GM04504 (cell line): Measurements from ENCODE around the gene PTPRE.

Source experiments
- DNase-seq: peaks from one replicate; pipeline ENCODE4 v3.0.0-alpha.2; 2012; ENCODE audit warnings: low read depth

The PTPRE gene

DNA sequence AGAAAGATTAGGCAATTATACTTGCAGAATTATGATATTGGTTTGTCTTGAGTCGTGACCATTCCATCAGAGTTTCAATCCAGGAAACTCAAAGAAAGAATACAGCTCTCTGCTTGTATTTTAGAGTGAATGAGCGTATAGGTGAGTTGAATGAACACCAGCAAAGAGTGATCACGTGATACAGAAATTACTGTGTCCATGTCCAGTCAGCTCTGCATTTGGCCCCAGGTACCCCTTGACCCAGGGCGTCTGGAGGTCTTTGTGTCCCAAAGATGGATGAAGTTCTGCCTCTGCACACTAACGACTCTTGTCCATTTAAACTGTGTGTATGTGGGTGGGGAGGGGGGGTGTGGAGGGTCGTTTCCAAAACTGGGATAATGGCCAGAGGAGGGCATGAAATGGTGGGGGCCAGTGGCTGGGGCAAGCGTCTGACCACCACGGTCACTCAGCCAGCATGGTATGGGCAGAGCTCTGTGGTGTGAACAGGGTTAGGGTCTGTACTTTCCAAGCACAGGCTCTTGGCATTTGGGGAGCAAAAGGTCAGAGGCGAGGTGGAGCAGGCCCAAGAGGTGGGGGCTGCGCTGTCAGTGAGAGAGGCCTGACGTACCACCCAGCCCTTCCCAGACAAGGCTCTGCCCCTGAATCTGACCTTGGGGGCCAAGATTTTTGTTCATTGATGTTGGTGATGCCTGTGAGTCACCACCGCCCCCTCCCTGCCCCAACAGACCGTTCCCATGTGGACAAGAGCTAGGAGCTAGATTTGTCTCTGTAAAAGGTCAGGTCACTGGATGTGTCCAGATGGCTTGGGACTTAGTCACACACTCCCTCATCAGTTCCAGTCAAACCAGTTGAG, 1.4 kb downstream of the PTPRE start:
- peak; percentile 52 for DNase-seq

DNA sequence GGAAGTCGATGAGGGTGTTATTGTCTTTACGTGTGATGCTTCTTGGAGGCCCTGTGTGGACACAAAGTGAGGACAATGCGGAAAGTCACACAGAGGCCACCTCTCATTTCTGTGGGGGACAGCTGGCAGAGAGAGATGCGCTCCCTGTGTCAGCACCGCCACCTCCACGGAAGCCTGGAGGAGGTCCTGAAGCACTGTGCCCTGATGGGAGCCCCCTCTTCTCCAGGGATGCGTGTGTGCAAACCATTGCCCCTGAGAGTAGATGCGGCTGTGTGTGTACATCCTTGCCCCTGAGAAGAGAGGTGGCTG, 2.0 kb downstream of the PTPRE start:
- DNase-seq: no peak

DNA sequence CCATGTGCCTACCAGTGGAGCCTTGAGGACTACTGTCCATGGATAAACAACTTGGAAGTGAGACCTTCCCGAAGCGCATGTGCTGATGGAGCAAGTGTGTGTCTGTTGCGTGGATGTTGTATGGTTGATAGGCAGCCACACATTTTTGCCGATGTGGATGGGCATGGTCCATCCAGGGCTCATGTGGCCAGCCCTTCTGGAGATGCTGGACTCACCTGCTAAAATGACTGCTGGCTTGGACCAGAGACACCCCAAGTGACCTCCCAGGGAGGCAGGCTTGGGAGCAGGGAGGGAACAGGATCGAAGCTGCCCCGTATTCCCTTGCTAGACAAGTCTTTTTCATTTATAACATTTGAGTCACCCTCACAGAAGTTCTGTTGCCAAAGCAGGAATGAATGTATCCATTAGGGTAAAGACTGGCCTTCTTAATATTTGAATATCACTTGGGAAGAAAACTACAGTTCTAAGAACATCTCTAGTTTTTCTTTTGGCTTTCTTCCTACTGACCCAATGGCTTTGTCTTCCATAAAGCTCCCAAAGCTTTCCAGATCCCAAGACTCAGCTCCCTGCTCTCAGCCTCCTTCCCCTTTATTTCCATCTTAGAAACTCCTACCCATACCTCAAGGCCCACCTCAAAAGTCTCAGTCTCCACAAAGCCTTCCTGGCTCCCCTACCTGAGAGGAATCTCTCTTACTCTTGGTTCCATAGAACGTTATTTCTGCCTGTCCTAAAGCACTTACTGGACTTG, 3.0 kb downstream of the PTPRE start:
- DNase-seq: no peak

DNA sequence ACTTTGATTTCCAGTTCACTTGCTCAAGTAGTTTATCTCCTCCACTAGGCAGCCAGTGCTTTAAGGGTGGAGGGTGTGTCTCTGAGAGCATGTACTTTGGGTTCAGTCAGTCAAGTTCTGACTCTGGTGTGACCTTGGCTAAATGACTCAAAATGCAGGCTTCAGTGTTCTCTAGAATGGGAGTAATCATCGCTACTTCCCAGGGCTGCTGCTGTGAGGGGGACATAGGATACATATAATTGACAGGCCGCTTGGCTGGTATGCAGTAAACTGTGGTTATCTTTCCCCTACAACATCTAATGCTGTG, 3.5 kb downstream of the PTPRE start:
- DNase-seq: no peak

DNA sequence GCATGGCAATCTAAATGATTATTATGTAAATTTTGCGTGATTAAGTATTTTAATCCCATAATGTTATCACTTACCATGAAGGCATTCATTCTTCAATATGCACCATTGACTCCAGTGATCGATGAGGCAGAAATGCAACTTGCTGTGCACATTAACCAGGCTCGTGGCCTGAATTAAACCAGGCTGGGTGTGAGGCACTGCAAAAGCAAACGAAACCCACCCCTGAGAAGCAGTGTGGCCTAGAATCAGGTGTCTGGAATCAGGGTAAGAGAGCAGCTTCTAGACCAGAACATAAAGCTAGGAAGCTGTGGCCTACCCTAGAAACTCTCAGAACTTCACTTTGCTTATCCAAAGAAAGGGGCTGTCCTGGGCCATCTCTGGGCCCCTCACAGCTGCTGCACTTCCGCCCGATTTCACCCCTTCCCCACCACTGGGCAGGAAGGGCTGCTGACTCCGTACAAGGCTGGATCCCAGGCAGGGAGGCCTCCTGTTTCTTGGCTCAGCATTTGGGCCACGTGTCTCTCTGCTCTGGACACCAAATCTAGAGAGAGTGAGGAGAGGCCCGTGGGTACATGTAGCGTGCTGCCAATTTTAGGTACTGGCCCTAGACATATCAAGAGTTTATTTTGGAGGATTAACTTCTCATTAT, 4.4 kb downstream of the PTPRE start:
- DNase-seq: no peak

DNA sequence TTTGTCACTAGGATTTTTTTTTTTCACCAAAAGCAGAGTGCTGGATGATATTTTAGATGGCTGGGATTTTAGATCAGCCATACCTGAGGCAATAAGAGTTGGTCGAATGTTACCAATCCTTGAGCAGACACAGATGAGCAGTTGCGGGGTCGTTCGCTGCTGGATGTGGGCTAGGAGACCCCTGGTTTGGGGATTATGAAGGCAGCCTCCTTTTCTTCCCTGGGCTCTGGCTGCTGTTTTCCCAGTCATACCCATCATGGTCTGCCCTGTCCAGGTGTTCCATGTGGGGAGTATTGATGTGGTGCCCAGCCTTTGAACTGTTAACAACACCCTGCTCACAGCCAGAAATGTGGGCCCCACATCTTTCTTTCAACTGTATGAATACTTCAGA, 5.0 kb downstream of the PTPRE start:
- DNase-seq: no peak

DNA sequence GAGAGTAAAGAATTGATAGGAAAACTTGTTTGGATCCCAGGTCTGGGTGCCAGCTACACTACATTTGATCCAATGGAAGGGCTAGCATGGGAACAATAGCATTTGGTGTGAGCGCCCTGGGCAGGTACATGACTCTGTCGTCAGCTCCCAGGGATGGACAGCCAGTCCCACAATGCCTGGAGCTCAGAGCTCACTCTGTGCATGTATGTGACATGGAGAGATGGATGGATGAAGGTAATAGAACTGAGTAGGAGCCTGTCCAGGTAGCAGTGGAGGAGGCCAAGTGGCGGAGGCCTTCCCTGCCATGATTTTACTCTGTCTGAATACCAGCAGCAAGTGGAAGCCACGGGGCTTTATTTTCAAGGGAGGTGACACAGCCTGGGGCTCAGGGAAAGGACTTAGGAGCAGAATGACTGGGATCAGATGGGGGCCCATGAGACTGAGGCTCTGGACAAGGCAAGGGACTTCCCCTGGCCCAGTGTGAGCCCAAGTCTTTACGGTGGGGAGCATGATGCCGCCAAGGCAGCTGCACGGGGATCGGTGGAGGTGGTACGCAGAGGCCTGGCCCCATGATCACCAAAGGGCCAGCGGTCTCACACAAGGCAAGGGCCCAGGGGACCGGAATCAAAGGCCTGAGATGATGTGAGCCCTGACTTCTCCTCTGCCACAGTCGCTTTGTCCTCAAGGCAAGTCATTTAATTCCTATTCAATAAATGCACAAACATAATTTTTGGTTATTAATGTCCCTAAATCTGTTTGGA, 5.9 kb downstream of the PTPRE start:
- no peak for DNase-seq

DNA sequence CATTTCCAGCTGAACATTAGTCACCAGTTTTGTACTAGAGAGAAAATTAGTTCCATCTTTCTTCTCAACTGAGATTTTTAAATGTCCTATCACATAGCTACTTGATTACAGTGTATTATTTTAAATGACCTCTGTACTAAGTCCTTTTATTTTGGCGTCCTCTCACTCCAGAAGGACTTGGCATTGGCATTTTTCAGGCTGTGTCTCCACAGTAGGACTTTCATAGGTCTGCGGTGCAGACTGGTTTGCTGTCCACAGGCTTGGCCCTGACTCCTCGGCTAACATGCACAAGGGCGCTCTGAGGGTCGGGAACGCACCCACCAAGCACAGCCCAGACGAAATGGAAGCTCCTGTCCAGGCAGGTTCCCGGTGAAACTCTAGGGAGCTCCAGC, 6.5 kb downstream of the PTPRE start:
- DNase-seq: no peak

DNA sequence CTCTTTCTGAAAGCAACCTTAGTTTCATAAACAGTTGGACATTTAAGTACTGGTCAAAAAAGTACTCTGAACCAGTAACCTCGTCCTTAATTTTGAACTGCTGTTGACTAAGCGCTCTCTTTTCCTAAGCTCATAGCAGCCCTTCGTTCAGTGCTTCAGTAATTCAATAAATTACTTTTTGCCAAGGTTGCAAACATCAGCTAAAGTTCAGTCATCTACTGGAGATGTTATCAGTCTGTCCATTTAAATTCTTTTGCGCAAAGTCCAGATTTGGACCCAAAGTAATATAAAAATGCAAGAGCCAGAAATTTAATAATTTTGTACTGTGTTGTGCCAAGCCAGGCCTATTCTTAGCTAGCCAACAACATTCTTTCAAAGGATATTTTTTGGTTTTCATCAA, 8.4 kb downstream of the PTPRE start:
- no peak for DNase-seq

DNA sequence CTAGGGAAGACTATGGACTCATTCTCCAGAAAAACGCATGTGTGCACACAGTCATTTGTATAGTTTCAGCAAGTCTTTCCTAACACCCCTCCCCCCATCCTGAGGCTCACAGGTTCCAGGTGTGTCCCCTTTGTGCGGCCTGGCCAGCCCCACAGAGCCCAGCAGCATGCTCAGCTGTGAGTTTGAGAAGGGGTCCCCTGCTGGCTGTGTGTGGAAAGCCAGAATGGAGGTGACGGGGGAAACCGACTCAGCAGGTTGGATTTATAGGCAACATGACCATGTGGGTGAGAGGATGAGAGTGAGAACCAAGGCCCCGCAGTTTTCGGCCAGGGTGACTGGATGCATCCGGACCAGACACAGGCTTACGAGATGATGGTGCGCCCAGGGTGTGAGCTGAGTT, 9.9 kb downstream of the PTPRE start:
- DNase-seq: no peak

DNA sequence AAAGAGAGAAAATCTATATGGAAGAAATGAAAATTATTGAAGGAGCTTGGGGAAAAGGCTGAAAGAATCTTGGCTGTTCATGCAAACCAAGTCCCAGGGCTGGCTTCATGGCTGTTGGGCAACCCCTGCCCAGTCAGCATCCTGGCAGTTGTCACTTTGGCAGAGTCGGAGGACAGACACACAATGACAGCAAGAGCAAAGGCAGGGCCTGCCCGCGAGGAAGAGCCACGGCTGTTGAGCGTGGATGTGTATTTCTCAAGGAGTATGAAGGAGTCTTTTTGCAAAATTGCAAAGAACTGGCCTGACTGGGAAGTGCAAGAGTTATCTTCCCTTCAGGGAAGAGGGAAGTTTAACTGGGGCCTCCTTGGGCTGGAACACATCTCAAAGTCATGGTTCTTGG, 11.7 kb downstream of the PTPRE start:
- DNase-seq: no peak

DNA sequence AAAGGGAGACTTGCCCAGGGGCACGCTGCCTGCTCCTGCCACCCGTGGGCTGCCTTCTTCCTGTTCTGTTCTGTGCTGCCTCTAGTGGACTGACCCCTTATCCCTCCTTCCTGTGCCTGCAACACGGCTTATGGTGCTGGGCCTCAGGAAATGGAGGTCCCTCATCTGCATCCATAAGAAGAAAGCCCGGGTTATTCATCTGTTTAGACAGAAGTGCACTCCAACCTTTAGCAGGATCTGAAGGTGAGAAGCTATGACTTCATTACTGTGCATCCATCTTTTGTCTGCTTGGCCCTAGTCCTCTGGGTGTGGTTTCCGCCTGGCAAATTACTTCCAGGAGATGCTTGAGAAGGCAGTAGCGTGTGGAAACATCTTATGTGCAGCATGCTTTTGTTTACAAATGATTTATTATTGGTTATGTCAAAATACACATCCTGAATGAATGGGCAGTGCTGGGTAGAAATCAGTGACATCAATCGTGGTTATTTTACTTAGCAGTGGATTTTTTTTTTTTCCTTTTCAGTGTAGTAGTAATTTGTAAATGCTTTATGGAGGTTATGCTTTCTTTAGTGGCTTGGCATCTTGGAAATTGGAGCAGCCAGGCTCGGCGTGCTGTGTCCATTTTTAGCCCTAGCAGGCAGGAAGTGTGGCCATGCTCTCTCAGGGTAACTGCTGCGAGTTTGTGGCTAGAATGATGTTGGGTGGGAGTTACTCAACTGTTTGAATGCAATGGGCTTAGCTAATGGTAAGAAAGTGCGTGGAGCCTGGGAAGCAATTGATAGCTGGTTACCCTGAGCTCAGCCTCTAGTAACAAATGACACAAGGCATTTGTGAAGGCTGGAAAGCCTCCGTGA, 12.7 kb downstream of the PTPRE start:
- peak; percentile 79 for DNase-seq

DNA sequence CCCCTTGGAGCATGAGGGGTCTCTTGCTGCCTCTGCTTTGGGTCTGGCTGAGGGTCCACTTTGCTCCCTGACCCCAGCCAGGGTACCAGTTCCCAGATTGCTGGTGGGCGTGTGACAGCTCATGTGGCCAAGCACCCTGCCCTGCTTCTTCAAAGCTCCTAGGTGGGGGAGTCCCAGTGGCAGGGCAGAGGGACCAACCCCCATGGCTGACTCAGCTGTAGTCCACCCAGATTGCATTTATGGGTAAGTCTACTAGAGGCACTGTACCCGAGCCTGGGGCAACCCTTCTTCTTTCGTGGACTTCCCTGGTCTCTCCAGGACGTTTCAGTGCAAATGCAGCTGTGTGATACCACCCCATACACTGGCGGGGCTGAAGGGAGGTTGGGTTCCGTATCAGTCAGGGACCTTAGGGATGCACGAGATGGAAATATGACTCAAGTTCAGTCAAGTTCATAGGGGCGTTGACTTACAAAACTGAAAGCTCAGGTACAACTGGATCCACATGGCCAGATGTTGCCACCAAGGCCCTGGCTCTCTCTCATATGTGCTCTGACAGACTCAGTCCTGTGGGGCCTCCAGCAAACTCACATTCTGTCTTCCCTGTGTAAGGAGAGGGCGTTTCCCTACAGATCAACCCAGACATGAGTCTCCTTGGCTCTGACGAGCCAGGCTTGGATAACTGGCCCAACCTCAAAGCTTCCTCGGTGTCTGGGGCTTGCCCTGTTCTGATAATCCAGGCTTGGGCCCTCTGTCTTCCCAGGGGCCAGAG, 13.6 kb downstream of the PTPRE start:
- no peak for DNase-seq

DNA sequence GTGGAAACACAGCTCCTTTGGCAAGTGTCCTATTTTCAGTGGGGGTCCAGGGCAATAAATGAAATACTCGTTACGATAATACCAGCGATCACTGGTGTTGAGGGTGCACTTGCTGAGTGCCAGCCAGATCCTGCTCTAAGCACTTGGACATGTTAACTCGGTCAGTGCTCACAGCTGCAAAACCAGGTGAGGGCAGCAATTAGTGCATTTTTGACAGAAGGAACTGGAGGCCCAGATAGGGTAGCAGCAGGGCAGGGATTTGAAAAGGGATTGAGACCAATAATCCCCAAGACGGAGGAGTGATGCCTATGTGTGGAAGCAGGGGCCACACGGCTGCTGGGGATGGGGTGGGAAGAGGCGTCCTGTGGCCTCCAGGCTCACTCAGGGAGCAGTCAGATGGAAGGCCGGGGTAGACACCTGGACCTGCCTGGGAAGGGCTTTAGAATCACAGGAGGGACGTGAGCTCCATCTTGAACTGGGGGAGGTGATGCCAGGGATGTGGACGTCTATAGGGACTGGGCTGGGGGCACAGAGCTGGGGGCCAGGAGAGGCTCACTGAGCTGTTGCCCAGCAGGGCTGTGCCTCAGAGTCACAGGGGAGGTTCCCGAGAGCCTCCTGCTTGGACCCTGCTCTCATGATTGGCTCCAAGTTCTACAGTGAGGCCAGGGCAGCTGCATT, 14.3 kb downstream of the PTPRE start:
- no peak for DNase-seq

DNA sequence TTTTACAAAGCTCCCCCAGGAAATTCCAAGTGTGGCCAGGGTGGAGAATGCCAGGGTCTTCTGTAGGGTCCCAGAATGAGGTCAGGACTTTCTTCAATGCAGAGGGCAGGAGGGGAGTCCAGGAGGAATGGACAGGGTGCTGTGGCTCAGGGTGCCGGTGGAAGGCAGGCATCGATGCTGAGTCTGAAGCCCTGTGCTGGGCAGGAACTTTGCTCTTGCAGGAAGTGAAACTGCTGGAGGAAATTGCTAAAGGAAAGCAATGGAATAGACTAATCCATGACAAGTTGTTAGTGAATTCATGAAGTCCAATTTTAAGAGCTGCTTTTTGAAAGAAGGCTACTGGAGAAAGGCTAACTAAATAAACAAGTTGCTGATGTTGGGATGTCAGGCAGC, 14.8 kb downstream of the PTPRE start:
- DNase-seq: no peak

DNA sequence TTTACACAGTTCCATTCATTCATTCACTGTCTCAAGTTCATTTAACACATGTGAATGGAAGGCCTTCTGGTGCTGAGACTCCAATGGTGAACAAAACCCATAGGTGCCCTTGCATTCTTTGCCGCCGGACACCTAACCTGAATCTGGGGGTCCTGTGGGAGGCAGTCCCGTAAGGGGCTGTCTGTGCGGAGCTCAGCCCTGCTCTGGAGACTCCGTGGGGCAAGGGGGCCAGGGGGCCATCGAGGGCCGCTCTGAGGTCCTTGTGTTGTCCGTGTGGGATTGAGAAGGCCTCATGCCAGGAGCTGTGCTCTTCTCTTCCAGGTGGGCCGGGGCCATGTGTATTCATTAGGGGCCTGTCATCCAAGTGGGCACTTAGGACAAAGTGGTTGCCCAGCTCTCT, 15.3 kb downstream of the PTPRE start:
- no peak for DNase-seq

DNA sequence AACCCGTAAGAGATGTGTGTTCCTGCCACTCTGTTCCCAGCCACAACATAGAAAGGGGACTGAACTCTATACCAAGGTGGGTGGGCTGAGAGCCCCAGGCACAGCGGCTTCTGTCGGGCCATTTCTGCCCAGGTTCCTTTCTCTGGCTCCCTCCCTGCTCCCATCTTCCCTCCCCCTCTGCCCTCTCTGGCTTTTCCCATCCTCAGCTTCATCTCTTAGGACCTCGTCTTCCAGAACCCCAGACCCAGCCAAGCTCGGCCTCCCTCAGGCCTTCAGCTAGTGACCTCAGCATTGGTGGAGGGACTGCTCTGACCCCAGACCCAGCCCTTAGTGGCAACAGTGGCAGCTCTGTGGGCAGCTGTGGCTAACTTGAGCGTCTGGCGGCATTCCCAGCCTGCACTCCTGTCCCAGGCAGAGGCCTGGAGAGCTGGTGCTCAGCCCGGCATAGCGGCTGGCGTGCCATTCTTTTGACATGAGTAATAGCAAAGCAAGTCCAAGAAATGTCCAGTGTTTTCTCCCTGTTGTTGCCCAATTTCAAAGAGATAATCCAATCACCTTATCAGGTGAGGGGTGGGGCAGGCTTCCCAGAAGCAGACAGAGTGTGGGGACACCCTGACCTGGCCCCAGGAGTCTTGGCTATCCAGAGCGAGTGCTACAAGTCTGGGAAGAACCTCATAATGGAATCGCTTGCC, 15.9 kb downstream of the PTPRE start:
- peak; percentile 81 for DNase-seq

DNA sequence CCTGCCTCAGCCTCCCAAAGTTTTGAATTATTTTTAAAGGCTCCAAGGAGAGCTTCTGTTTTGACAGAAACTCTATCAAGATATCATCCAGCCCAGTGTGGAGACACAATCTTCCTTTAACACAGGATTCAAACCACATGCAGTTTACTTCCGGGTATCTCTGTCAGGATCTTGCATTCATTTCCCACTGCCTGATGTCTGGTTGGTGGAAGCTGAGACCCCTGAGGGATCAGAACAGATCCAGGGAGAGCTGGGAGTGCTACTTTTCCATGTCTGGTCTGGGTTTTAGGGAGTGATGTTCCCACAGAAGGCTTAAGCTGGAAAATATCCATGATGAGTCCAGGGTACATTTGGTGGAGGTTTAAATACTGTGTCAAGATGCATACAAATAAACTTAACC, 16.7 kb downstream of the PTPRE start:
- no peak for DNase-seq

DNA sequence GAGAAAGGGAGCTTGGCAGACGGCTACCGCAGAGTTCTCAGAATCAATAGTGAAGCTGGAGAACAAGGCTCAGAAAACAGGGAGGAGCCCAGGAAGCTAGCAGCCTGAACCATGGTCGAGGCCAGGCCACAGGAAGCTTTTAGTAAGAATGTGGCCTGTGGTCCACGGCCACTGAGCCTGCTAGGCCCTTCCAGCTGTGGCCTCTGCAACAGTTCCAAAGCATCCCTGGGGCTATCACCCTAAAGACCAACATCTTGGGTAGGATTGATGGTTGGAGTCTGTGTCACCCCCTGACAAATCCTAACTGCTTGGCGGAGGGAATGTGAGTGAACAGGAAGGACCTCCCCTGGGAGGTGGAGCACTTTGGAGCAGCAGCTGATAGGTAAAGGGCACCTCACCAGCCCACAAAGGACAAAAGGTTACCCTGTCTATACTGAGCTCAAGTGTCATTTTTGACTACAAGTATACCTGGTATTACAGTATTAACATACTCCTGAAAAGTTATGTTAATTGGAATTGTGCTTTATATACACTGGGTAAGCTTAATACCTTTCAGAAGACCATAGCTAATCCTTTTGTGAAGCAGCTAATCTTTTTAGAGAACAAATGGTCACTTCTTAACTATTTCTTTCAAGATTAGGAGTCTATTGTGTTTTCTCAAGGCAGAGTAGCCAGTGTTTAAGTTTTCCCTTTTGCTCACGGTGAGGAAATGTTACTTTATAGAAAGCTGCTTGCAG, 18.7 kb downstream of the PTPRE start:
- DNase-seq: no peak
